Measurements from ENCODE around the gene KAT2A.

Gene KAT2A

DNA sequence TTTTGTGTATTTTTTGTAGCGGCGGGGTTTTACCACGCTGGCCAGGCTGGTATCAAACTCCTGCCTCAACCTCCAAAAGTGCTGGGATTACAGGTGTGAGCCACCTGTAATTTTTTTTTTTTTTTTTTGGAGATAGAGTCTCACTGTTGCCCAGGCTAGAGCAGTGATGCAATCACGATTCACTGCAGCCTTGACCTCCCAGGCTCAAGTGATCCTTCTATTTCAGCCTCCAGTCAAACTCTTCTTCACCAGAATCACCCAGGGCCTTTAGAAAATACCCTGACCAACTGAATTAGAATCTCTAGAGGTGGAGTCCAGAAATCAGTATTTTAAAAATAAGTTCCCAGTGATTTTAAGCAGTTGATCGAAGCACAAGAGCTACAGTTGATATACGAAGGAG lies 14.0 kb upstream of the KAT2A start:
- no peak for DNase-seq

DNA sequence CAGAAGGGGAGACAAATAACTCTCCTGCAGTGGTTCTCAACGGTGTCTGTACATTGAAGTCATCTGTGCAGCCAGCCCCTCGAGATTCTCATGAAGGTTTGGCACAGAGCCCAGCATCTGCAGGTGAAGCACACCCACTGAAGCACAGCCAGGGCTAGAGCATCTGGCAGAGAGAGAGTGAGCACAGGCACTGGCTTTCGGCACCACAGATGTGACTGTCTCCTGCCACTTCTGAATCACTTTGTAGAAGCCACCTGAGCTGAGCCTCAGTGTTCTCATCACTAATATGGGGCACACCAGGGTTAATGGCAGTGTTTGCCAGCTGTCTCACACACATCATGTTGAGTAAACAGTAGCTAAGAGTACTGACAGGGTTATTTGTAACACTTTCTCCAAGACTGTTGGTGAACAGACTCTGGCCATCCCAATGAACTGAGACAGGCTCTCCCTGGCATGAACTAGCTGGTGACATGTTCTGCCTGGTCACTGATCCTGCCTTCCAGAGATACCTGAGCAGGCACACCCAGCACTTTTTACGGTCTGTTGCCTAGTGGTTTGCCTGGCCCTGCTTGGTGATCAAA lies 12.4 kb upstream of the KAT2A start:
- no peak for DNase-seq

DNA sequence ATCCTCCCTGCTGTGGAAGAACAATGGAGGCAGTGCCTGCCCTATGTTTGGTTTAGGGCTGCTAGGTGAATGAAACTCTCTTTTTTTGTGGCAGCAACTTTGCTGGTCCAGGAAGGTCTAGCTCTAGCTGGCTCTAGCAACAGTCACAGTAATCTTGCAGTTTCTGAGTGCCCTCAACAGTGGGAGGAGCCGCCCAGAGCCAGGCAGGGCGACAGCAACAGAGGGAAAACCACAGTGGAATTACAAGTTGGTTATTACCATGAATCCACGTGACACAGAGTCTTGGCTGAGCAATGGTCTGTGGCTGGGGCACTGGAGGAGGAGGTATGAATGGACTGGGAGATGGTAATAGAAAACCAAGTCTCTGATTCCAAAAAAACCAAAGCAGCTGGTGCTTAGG lies 11.8 kb upstream of the KAT2A start:
- no peak for DNase-seq

DNA sequence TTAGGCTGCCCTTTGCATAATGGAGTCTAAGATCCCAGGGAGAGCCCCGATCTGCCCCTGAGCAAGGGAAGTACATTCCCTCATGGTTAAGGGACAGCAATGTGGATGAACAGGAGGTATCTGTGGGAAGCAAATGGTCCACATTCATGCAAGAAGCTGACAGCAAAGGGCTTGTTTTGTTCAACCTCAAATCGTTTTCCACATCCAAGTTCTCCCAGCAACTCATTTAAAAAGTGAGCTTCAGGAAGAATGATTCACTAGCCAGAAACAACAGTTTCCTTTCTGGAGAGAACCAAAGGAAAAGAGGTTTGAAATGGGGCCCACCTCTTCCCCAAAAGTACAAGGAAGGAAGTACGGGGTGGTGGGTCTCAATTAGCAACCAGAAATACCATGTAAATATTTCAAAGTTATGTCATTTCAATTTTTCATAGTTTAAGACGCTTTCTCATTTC lies 10.8 kb upstream of the KAT2A start:
- no peak for DNase-seq

DNA sequence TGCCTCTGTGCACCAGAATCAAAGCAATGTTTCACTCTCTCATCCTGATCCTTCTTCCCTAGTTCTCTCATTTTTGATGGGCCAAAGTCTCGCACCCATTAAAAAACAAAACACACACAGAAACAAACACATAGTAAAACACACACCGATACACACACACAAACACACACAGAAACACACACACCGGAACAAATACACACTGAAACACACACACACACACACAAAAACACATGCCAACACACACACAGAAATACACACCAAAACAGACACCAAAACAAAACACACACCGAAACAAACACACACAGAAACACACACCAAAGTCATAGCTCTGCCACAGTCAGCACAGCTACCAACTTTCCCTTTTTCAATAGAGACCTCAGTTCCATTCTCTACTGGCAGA lies 10.1 kb upstream of the KAT2A start:
- no peak for DNase-seq

DNA sequence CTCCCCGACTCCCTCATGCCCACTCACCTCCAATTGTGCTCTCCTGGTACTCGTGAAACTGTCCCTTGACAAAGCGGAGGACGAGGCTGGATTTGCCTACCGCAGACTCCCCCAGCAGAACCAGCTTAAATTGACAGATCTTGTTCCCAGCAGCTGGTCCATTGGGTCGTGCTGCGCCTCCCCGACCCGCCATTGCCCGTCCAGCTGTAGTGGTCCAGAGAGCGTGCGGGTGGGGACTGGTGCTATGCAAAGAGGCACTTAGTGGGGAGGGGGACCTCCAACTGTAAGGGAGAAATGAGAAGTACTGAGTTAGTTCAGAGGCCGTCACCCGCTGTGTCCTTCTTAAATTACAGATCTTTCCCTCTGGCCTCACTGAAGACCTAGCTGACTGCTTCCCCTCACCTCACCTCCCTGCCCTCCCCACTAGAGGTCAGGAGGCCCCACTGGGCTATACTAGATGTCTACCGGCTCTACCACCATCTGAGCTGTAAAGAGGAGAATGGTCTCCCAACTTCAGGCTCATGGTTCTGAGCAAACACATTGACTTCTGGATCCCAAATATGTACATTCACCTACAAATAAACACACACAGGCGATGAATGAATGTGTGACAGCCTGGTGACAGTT lies 9.3 kb upstream of the KAT2A start:
- no peak for DNase-seq

DNA sequence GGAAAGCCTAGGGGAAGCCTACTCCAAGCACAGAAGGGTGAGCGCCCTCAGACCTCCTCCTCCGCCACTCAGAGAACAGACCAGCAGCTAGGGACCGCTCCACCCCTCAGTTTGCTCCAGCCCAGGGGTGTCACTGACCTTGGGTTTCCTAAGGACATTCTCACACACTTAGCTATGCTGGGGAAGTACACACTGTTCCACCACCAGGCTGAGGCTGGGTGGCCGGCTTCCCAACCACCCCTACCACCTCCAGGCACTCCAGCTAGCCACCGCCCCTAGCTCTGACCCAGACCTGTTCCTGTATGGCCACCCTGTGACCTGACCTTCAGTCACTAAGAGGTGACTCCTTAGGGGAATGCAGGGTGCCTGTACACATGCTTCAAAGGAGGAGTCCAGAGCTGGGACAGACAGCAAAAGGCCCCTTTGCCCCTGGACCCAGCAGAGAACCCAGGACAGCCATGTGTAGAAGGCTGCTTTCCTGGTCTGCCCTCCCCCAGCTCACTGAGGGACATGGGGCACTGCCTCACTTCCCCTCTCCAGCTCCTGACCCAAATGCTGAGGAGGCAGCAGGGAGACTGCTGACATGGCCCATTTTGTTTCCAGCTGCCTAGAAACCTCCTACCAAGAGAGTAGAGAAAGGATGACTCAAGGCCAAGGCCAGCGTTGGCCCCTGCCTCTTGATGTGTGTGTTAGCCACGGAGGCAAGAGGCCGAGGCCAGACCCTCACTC lies 8.1 kb upstream of the KAT2A start:
- DNase-seq = no peak

DNA sequence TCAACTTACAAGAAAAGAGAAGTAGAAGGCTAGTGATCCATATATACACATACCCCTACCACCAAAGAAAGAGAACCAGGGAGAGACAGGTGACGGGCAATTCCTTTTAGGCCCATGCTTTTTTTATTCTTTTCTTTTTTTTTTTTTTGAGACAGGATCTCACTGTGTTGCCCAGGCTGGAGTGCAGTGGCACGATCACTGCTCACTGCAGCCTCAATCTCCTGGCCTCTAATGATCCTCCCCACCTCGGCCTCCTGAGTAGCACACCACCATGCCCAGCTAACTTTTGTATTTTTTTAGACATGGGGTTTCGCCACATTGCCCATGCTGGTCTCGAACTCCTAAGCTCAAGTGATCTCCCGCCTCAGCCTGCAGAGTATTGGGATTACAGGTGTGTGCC lies 6.2 kb upstream of the KAT2A start:
- DNase-seq = no peak

DNA sequence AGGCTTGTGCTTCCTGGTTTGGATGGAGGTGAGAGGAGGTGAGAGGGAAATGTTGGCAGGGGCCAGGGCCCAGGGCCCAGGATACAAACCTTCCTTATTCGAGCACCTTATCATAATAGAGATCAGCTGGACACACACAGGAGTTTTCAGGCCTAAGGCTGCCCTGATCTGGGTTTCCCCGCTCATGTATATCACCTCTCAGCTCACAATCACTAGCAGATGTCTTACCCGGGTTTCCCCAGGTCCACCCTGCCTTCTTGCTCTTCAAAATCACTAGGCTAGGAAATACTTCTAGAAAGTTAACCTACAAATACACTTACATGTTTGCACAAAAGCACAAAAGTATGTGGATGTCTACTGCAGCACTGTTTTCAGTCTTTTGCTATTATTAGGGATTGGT lies 5.7 kb upstream of the KAT2A start:
- no peak for DNase-seq

DNA sequence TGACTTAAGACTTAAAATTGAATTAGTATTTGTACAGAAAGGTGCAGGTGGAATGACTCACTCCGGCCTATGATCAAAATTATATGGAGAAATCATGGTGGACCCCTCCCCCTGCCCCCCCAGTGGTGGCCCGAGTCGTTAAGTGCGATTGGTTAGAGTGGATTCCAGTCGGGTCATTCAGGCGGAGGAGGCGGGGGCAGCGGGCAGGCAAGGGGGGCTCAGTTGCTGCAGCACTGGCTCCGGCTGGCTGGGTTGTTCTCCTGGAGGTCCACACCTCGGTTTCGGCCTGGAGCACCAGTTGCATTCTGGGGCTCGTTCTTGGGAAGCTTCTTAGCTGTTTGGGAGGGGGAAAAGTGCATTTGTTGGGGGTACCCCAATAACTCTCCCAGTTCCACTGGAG lies 4.4 kb upstream of the KAT2A start:
- DNase-seq = no peak

DNA sequence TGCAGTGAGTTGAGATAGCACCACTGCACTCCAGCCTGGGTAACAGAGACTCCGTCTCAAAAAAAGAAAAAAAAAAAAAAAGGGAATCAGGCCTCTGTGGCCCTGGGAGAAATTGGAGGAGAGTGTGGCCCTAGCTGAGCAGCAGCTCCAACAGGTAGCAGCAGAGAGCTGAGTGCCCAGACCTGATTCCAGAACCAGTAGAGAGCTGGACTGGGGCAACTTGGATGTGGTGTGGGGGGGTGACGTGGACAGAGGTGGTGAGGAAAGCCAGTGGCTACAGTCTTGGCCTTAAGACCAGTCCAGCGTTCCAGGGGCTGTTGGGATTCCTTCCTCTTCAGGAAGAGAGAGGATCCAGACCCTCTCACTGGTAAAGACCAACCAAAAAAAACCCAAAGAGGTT lies 3.1 kb upstream of the KAT2A start:
- DNase-seq = no peak

DNA sequence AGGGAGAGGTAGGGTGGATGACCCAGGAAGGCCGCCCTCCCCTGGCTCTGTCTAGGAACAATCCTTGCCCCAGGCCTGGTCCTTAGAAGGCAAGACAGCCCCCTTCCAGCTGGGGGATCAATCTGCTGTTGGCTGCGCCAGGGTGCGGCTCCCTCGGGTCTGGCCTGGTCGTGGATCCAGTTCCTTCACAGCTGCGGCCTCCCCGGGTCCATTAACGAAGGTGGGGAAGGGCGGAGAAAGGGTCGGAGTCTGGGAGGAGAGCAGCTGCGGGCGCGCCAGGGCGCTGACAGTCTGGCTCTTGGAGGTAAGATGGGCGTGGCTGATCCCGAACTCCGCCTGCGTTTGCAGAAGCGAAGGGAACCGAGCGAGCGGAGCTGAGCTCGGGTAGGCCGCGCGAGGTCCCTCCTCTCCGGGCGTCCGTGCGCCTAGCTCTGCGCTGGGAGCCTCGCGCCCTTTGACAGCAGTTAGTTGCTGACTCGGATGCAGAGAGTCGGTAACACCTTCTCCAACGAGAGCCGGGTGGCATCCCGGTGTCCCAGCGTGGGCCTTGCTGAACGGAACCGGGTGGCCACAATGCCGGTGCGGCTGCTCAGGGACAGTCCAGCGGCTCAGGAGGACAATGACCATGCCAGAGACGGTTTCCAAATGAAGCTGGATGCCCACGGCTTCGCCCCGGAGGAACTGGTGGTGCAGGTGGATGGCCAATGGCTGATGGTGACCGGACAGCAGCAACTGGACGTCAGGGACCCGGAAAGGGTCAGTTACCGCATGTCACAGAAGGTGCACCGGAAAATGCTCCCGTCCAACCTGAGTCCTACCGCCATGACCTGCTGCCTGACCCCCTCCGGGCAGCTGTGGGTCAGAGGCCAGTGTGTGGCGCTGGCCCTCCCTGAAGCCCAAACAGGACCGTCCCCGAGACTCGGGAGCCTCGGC lies 1.5 kb upstream of the KAT2A start, which contains the start of gene HSPB9:
Gene HSPB9 (plus strand): TSS at position 434 of the 933 bp plus-strand sequence. CDS start 47 bp downstream, at position 481.
- peak; percentile 45 for DNase-seq

DNA sequence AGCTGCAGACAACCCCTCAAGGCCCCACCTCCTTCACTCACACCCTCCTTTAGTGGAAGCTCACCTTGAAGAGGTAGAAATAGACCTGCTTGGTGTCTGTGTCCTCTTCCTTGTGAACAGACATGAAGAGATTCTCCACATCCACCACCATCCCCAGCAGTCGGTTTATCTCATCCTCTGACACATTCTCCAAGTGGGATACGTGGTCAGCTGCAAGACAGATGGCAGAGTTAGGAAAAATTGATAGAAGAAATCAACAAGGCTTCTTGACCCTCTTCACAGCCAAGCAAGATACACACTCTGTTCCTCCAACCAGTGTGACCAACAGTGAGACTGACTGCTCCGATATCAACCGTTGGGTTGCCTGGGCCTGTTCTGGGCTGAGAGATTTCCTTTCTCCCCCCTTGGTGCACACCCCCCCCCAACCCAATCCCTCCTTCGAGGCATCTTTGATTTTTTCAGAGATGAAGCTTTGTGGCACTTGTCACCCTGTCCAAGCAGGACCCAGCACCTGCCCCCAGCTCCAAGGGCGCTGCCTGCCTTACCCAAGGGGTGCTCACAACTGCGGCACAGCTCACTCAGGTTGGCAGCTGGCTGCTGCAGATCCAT lies 902 bp downstream of the KAT2A start:
- DNase-seq = no peak

DNA sequence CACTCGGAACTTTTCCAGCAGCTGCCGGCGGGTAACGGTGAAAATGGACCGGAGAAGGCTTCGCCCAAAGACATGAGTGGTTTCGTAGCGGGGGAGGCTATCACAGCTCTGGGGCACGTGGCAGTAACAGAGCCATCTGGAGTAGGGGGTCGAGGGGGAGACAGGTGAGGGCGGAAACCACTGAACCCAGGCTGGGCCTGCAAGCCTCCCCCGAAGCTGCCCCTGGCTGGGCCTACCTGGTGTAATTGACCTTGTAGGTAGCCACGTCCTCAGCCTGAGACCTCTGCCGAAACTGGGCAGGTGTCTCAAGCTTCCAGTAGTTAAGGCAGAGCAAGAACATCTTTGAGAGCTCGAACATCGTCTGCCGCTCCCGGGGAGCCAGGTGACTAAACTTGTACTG lies 1.9 kb downstream of the KAT2A start:
- no peak for DNase-seq

DNA sequence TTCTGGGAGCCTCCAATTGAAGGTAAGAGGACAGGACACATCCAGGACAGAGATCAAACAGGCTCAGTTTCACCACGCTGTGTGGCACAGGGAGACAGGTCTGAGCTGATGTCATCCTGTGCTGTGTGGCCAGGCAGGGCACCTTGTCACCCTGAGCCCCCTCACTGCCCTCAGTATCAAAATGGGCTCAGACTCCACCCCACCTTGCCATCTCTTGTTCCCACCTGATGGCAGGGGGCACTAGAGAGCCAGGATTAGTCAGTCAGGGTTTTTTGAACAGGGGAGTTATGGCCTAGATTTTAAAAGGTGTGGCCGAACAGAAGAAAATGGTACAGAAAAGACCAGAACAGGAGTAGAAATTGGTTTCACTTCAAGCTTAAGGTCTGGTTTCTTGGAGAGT lies 2.6 kb downstream of the KAT2A start:
- DNase-seq = peak; percentile 4

DNA sequence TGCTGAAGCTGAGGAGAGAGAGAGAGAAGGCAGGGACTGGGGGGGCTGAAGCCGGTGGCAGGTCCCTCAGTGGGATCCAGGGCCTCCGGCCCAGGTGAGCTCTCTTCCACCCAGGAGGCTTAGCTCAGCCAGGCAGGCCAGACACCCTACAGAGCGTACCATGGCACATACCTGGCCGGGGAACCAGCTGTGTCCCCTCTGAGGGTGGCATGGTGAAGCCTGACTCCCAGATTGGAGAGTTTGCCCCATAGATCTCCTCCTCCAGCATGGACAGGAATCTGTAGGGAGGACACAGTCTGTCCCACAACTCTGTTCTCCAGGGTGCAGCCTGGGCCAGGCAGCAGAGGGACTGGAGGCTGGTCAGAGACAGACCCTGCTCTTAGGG lies 3.0 kb downstream of the KAT2A start:
- no peak for DNase-seq

DNA sequence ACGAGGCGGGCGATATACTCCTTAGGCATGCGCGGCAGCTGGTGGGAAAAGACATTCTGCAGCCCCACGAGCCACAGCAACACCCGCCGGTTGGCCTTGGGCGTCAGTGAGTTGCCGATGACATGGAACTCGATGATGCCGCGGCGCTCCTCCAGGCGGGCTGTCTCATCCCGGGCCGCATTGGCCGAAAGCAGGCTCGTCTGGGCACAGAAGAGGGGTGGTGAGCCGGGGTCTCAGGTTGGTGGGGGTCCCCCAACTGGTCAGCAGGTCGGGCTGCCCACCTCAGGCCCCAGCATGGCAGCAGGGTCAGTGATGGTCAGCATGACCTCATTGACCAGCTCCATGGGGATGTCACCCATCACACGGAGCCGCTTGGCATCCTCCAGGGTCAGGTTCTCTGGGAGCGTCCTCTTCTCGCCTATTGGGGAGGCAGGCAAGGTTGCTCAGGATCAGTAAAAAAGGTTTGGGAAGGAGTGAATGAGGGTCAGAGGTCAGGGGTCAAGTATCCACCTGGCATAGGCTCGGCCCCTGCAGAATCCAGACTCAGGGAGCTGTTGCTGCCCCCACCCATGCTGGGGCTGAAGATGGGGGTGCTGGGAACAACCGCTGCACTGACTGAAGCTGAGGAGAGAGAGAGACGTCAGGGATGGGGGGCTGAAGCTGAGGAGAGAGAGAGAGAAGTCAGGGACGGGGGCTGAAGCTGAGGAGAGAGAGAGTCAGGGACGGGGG lies 3.6 kb downstream of the KAT2A start:
- no peak for DNase-seq

DNA sequence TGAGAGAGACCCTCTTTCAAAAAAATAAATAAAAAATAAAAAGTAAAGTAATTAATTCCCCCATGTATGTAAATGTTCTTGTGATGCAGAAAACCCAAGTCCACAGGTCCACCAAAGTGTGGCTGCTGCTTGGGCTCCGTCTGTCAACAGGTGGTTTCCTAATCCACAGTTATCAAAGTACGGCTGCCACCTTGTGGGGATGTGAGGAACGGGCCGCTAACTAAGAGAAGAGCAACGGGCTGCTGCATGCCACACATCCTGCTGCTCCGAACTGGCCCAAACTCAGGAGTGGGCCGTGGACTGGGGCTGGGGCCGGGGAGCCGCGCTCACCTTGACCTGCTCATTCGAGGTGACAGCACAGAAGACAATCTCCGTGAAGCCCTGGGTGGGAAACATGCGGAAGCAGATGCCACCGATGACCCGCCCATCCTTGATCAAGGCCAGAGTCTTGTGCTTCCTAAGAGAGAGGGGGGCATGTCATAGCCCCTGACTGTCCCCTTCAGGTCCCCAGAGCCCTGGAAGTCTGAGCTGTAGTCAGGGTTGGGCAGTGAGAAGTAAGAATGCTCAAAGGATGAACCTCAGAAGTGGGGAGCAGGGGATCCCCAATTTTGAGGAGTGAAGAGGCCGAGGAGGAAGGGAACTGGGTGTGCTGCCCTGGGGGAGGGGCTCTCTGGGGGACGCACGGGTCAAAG lies 4.3 kb downstream of the KAT2A start:
- DNase-seq = peak; percentile 61

DNA sequence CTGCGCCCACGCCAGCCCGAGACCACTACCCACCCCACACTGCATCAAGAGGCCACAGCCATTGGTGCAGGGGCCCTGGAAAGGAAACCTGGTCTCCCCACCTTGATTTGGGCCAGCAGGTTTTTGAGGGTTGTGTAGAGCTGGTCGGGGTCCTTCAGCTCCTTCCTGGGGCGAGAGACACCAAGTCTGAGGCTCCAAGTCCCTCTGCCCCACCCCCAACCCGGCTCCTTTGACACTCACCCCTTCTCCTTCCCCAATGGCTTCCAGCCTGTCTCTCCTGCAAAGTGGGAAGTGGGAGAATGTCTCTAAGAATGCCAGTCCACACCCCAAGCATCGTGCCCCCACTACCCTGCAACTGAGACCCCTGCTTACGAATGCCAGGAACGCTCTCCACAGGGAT lies 7.0 kb downstream of the KAT2A start:
- no peak for DNase-seq

DNA sequence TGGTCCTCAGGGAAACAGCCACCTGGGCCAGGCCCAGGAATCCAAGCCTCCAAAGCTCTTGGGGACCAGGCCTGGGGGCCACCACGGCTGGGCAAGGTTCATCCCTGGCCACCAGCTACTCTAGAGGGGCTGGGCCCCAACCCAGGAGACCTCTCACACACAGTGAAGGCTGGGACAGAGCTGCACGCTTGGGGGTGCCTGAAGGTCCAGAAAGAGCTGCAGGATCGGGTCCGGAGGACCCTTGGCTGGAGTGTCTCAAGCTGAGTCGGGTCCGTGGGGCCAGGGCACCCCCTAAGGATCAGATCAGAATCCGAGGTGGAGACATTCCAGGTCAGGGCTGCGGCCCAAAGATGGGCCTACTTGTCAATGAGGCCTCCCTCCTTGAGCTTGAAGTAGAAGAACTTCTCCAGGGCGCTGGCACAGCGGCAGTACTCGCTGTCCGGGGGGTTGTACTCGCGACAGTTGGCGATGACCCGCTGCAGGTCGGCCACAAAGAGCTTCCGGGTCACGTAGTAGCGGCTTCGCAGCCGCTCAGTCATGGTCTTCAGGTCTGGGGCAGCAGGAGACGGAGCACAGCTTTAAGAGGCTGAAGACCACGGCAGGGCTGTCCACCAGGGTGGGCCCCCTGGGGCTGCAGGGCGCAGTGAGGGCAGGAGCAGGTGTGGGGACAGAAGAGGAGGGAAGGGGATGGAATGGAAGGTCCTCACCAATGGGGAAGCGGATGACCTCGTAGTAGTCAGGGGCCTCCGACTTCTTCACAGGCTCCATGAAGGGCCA lies 7.7 kb downstream of the KAT2A start:
- no peak for DNase-seq

Measured in NCI-H748 treated with DMSO at 0.1 percent for 48 hours (cell line).